Upper lobe of left lung (tissue), 4 donors: ENCODE data around the gene ARGLU1.

Experiments
- POLR2A ChIP-seq, 4 donors: fragments of 450-650 bp; IDR thresholded peaks; one replicate each; pipeline ENCODE4 v1.5.1; 2016 to 2017; ENCODE audit warnings: antibody characterized with exemption in 4 of 4, mild to moderate bottlenecking in 2 of 4
- TF ChIP-seq, protein P1 (sequence below), 6 experiments: fragments of 450-650 bp in 4 of 6; fragments of 200-600 bp in 2 of 6; sonication (generic) in 2 of 6; IDR thresholded peaks; one replicate each; pipeline ENCODE4 v1.5.1; 2016 to 2019; ENCODE audit warnings: antibody characterized with exemption in 6 of 6

DNA sequence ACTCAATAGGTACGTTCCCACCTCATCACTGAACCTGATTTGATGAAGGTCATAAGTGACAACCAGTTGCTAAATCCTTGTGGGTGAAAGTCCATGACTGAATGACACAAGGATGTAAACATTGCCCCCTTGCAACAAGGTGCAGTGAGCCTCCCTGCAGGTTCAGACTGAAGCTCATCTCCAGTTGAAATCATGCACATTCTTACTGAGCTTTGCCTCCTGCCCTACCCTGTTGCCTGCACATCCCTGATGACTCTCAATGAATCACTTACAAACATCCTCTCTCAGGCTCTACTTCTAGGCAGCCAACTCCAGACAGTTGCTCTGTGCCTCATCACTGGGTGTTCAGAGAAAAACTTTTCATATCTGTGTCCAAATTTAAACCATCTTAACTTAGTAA lies 42.5 kb upstream of the ARGLU1 start:
- TF ChIP-seq POLR2A (IDR thresholded peaks at IDR 0.05), result no peak
- TF ChIP-seq, protein P1, sequence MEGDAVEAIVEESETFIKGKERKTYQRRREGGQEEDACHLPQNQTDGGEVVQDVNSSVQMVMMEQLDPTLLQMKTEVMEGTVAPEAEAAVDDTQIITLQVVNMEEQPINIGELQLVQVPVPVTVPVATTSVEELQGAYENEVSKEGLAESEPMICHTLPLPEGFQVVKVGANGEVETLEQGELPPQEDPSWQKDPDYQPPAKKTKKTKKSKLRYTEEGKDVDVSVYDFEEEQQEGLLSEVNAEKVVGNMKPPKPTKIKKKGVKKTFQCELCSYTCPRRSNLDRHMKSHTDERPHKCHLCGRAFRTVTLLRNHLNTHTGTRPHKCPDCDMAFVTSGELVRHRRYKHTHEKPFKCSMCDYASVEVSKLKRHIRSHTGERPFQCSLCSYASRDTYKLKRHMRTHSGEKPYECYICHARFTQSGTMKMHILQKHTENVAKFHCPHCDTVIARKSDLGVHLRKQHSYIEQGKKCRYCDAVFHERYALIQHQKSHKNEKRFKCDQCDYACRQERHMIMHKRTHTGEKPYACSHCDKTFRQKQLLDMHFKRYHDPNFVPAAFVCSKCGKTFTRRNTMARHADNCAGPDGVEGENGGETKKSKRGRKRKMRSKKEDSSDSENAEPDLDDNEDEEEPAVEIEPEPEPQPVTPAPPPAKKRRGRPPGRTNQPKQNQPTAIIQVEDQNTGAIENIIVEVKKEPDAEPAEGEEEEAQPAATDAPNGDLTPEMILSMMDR (IDR thresholded peaks at IDR 0.05), result no peak
